SU-DHL-6 (cell line): ENCODE data around the gene MTMR2.

Source experiments
- CTCF ChIP-seq: fragments of 200-600 bp; sonication (generic); IDR thresholded peaks from one replicate; pipeline ENCODE4 v1.5.1; 2017; ENCODE audit warnings: antibody characterized with exemption, mild to moderate bottlenecking, low read length, moderate library complexity; ENCODE audit not compliant: insufficient read depth, poor library complexity, severe bottlenecking
- EZH2phosphoT487 ChIP-seq: fragments of 200-600 bp; sonication (generic), shearing (Covaris generic); conservative IDR thresholded peaks from 2 replicates; pipeline ENCODE4 v1.6.1; 2018; ENCODE audit warnings: mild to moderate bottlenecking, antibody characterized with exemption, low read length, moderate library complexity, mixed read lengths

- TF ChIP-seq EZH2phosphoT487 (no peak), CTCF (peak; percentile 20)
Observed at GRCh38 chr11:95849087-95849825, 74.7 kb downstream of the MTMR2 start.
